Fibroblast of lung (primary cell): ENCODE results near the gene SF3A2. TPM values are rescaled to one million over a fixed set of nuclear protein-coding genes. Genes with fewer than 3 reads are reported as not detected.

Experiments used
- DNase-seq, 2 donors: peaks; one replicate each; pipeline versions ENCODE4 v3.0.0 to v3.0.0-alpha.2; 2010; ENCODE audit warnings: low read depth in 2 of 2
- H2AFZ ChIP-seq: 2 replicates; pipeline ENCODE4 v1.5.1; 2012; ENCODE audit warnings: low read length, control low read depth, inconsistent platforms
- H3K27ac ChIP-seq: 2 replicates; pipeline ENCODE4 v1.5.1; 2011; ENCODE audit warnings: low read length, control low read depth; ENCODE audit not compliant: insufficient read depth
- H3K27me3 ChIP-seq: 2 replicates; pipeline ENCODE4 v1.5.1; 2011; ENCODE audit warnings: mild to moderate bottlenecking, low read length; ENCODE audit not compliant: control insufficient read depth, insufficient read depth
- H3K36me3 ChIP-seq: 2 replicates; pipeline ENCODE4 v1.5.1; 2011; ENCODE audit warnings: low read length; ENCODE audit not compliant: control insufficient read depth, insufficient read depth
- H3K4me1 ChIP-seq: 2 replicates; pipeline ENCODE4 v1.5.1; 2011; ENCODE audit warnings: low read length; ENCODE audit not compliant: control insufficient read depth, insufficient read depth; ENCODE audit errors: extremely low read depth
- H3K4me2 ChIP-seq: 2 replicates; pipeline ENCODE4 v1.5.1; 2011; ENCODE audit warnings: low read length, control low read depth; ENCODE audit not compliant: insufficient read depth; ENCODE audit errors: extremely low read depth
- H3K4me3 ChIP-seq, 4 experiments: fragments of 200-600 bp in 1 of 4; sonication (generic) in 1 of 4; replicated peaks in 1 of 4; 2 replicates each; pipeline ENCODE4 v1.5.1; 2011 to 2016; ENCODE audit warnings: low read length in 4 of 4, low read depth in 3 of 4, mild to moderate bottlenecking in 3 of 4, control low read depth in 2 of 4, inconsistent platforms in 1 of 4, mixed read lengths in 1 of 4; ENCODE audit not compliant: insufficient read depth in 1 of 4; ENCODE audit errors: control extremely low read depth in 1 of 4
- H3K79me2 ChIP-seq: 2 replicates; pipeline ENCODE4 v1.5.1; 2012; ENCODE audit warnings: mild to moderate bottlenecking, low read length, inconsistent platforms; ENCODE audit not compliant: control insufficient read depth, insufficient read depth
- H3K9ac ChIP-seq: 2 replicates; pipeline ENCODE4 v1.5.1; 2011; ENCODE audit warnings: mild to moderate bottlenecking, low read length, control low read depth; ENCODE audit not compliant: insufficient read depth
- H3K9me3 ChIP-seq: 2 replicates; pipeline ENCODE4 v1.5.1; 2012; ENCODE audit warnings: low read depth, low read length; ENCODE audit not compliant: control insufficient read depth, insufficient read depth
- H4K20me1 ChIP-seq: 2 replicates; pipeline ENCODE4 v1.5.1; 2011; ENCODE audit warnings: low read length; ENCODE audit not compliant: control insufficient read depth, insufficient read depth; ENCODE audit errors: extremely low read depth
- EZH2 ChIP-seq: IDR thresholded peaks from 2 replicates; pipeline ENCODE4 v1.5.1; 2012; ENCODE audit warnings: low read length, control low read depth, mild to moderate bottlenecking; ENCODE audit errors: missing control alignments
- polyA plus RNA-seq, 2 donors: library from polyadenylated mRNA; depleted of rRNA in 1 of 2; stranded (reverse) in 1 of 2; unstranded in 1 of 2; fragments of >200 nt; gene quantifications; 2 replicates each; pipeline ENCODE4 v1.2.1, GENCODE V29; 2011 to 2012; ENCODE audit warnings: missing spikeins in 1 of 2
- total RNA-seq: library from RNA; depleted of rRNA; stranded (reverse); fragments of >200 nt; gene quantifications from 2 replicates; pipeline ENCODE4 v1.2.1, GENCODE V29; 2014
- TF ChIP-seq, protein P1 (sequence below), 2 donors: IDR thresholded peaks in 1 of 2; conservative IDR thresholded peaks in 1 of 2; 1 replicate in 1 of 2; 2 replicates in 1 of 2; pipeline ENCODE4 v1.5.1; 2011 to 2012; ENCODE audit warnings: low read length in 2 of 2, control low read depth in 1 of 2, inconsistent platforms in 1 of 2, low read depth in 1 of 2, mild to moderate bottlenecking in 1 of 2

SF3A2 gene
- total and polyA plus RNA-seq, 2 donors (not counting 1 experiment from before 2014, with no cell fraction given), result 11.1 to 31.5 TPM

DNA sequence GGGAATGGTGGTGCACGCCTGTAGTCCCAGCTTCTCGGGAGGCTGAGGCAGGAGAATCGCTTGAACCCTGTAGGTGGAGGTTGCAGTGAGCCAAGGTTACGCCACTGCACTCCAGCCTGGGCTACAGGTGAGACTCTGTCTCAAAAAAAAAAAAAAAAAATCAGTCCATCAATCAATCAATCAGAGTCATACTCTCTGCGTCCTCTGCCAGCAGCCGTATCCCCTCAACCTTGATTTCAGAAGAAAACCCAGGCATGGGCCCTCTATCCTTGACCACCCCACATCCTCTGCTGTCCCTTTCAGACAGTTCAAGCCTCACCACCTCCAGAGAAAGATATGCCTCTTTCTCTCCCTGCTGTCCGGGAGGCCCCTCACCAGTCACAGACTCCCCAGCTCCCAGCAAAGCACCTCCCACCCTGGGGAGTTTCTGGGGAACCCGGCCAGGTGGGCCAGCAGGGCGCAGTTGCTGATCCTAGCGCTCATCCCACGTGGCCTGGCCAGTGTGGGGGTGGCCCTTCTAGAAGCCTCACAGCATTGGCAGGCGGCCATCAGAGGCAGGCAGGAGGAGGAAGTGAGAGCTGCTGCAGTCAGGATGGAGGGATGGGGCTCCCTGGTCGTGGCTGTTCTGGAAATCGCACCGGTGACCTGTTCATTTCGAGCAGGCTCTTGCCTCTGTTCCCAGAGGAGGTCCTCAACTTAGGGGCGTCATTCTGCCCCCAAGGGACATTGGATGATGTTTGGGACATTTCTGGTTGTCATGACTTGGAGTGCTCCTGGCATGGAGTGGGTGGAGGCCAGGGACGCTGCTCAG lies 29.8 kb downstream of the SF3A2 start:
- Histone ChIP-seq H3K4me3 (no peak overlapping the region), H3K27me3 (no peaks in the 10 kb centered on the region), H3K4me1 (peaks cover 8% of the 10 kb centered on the region), H3K79me2 (peaks cover 19% of the 10 kb centered on the region), H3K36me3 (no peaks in the 10 kb centered on the region), H3K4me2 (no peak overlapping the region), H3K9me3 (no peaks in the 10 kb centered on the region), H2AFZ (peak overlapping the region; percentile 73), H3K9ac (no peak overlapping the region), H4K20me1 (no peaks in the 10 kb centered on the region), H3K27ac (no peak overlapping the region)
- DNase-seq, result peak; percentile 68 to 71
- TF ChIP-seq, protein P1, sequence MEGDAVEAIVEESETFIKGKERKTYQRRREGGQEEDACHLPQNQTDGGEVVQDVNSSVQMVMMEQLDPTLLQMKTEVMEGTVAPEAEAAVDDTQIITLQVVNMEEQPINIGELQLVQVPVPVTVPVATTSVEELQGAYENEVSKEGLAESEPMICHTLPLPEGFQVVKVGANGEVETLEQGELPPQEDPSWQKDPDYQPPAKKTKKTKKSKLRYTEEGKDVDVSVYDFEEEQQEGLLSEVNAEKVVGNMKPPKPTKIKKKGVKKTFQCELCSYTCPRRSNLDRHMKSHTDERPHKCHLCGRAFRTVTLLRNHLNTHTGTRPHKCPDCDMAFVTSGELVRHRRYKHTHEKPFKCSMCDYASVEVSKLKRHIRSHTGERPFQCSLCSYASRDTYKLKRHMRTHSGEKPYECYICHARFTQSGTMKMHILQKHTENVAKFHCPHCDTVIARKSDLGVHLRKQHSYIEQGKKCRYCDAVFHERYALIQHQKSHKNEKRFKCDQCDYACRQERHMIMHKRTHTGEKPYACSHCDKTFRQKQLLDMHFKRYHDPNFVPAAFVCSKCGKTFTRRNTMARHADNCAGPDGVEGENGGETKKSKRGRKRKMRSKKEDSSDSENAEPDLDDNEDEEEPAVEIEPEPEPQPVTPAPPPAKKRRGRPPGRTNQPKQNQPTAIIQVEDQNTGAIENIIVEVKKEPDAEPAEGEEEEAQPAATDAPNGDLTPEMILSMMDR (conservative IDR thresholded peaks at IDR 0.05 in 1 of 2, IDR thresholded peaks at IDR 0.05 in 1 of 2; ENCODE audit: low read depth in 1 of 2, low read length in 2 of 2), result no peak
- no peak for TF ChIP-seq EZH2

DNA sequence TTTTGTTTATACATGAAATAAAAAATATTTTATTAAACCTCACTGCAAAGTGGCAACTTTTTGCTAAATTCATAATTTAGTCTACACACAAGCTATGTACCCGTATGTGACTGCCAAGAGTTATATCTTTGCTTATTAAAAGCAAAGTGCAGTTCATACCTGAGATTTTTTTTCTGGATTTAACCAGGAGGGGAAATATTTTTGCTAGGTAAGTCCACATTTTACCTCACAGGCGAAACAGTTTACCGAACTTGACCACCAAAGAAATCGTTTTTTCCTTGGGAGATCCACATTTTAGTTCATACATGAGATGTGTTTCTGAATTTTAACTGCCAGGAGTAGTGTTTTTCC lies 31.8 kb downstream of the SF3A2 start:
- H3K9me3 ChIP-seq, result no peaks in the 10 kb centered on the region
- peaks cover 40% of the 10 kb centered on the region for H3K79me2 ChIP-seq
- H3K9ac ChIP-seq, result no peak overlapping the region
- H4K20me1 ChIP-seq, result peaks cover 4% of the 10 kb centered on the region
- H3K4me2 ChIP-seq, result no peak overlapping the region
- no peaks in the 10 kb centered on the region for H3K27me3 ChIP-seq
- TF ChIP-seq, protein P1 (conservative IDR thresholded peaks at IDR 0.05 in 1 of 2, IDR thresholded peaks at IDR 0.05 in 1 of 2; ENCODE audit: low read depth in 1 of 2, low read length in 2 of 2), result no peak
- no peak for TF ChIP-seq EZH2
- no peak overlapping the region for H2AFZ ChIP-seq
- H3K36me3 ChIP-seq, result peaks cover 9% of the 10 kb centered on the region
- peak overlapping the region in 1 of 4 experiments; percentile 74 for H3K4me3 ChIP-seq
- H3K27ac ChIP-seq, result no peak overlapping the region
- no peak for DNase-seq
- H3K4me1 ChIP-seq, result peaks cover 14% of the 10 kb centered on the region

DNA sequence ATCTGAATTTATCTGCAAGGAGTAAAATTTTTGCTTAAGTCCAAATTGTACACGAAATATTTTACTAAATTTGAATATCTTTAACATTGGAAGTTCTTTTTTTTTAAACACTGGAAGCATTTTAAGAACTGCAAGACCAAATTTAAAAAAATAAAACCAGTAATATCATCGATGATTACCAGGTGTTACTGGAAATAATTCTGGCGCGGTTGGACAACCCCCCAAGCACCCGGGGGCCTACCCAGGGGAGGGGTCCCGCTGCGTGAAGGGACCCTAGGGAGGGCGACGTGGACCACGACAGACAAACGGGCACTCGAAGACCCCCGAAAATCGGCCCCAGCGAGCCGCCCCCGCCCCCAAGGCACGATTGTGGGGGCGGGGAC lies 32.2 kb downstream of the SF3A2 start:
- Histone ChIP-seq H3K27ac (no peak overlapping the region), H3K79me2 (peaks cover 43% of the 10 kb centered on the region), H3K4me3 (peak overlapping the region; percentile 47 to 99 (median 62)), H3K36me3 (peaks cover 10% of the 10 kb centered on the region), H3K27me3 (no peaks in the 10 kb centered on the region), H3K4me1 (peaks cover 15% of the 10 kb centered on the region), H4K20me1 (peaks cover 4% of the 10 kb centered on the region), H2AFZ (no peak overlapping the region), H3K9ac (peak overlapping the region; percentile 34), H3K9me3 (no peaks in the 10 kb centered on the region), H3K4me2 (peak overlapping the region; percentile 36)
- no peak for DNase-seq
- TF ChIP-seq EZH2, result no peak
- TF ChIP-seq, protein P1 (conservative IDR thresholded peaks at IDR 0.05 in 1 of 2, IDR thresholded peaks at IDR 0.05 in 1 of 2; ENCODE audit: low read depth in 1 of 2, low read length in 2 of 2), result no peak
